Measurements from ENCODE around the gene LSS. TPM values are rescaled to one million over a fixed set of nuclear protein-coding genes. Genes with fewer than 3 reads are reported as not detected.

Gene LSS
- total RNA-seq, 4 donors from 2014 or later: 53.2 to 75.2 (median 62.3) TPM

DNA sequence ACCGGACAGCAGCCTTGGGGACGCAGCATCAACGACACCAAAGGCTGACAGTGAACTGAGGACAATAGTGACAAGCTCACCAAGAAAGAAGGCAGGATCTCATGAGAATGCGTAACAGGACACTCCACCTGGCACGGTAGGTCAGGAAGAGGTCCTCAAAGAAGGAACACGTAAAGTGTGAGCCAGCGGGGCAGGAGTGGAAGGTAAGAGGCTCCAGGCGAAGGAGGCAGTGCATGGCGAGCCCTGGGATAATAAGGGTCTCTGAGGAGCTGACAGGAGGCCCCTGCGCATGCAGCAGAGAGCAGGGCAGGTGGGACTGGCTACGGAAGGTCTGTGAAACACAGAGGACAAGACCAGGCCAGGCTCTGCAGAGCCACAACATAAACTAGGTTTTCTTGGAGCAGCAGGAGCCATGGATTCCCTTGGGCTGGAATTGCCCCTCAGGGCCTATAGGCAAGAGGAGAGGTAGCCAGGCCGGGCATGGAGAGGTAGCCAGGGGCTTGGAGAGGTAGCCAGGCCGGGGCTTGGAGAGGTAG lies 8.2 kb downstream of the LSS start:
- H3K4me3 ChIP-seq: no peak overlapping the region
- intact Hi-C loops (cut with DNase I; ENCODE audit: low total_unique reads) (no loop called here), in situ Hi-C loops (cut with MboI; ENCODE audit: low pct_ligation_motif_present in 1 of 4, low pct_unique_long_range_greater_than_20kb in 1 of 4, low sequenced_read_pairs in 3 of 4) (no loop called here)
- 95 to 97% methylated on average over 8 to 13 of the region's 13 CpGs for WGBS, 2 donors (ENCODE audit: low coverage in 1 of 2)
- no peaks in the 10 kb centered on the region for H3K9me3 ChIP-seq
- no peak for DNase-seq
- no peaks in the 10 kb centered on the region for H3K4me1 ChIP-seq
- TF ChIP-seq, protein P1, sequence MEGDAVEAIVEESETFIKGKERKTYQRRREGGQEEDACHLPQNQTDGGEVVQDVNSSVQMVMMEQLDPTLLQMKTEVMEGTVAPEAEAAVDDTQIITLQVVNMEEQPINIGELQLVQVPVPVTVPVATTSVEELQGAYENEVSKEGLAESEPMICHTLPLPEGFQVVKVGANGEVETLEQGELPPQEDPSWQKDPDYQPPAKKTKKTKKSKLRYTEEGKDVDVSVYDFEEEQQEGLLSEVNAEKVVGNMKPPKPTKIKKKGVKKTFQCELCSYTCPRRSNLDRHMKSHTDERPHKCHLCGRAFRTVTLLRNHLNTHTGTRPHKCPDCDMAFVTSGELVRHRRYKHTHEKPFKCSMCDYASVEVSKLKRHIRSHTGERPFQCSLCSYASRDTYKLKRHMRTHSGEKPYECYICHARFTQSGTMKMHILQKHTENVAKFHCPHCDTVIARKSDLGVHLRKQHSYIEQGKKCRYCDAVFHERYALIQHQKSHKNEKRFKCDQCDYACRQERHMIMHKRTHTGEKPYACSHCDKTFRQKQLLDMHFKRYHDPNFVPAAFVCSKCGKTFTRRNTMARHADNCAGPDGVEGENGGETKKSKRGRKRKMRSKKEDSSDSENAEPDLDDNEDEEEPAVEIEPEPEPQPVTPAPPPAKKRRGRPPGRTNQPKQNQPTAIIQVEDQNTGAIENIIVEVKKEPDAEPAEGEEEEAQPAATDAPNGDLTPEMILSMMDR (IDR thresholded peaks at IDR 0.05): no peak
- TF ChIP-seq POLR2A (IDR thresholded peaks at IDR 0.05): no peak
- no peak for TF ChIP-seq POLR2AphosphoS5 (IDR thresholded peaks at IDR 0.05)
- TF ChIP-seq EP300 (IDR thresholded peaks at IDR 0.05; ENCODE audit: low read depth): no peak
- peaks cover 0 to 6% (median 0%) of the 10 kb centered on the region in 4 donors for H3K36me3 ChIP-seq
- H3K27me3 ChIP-seq: no peaks in the 10 kb centered on the region
- no peak overlapping the region for H3K27ac ChIP-seq

DNA sequence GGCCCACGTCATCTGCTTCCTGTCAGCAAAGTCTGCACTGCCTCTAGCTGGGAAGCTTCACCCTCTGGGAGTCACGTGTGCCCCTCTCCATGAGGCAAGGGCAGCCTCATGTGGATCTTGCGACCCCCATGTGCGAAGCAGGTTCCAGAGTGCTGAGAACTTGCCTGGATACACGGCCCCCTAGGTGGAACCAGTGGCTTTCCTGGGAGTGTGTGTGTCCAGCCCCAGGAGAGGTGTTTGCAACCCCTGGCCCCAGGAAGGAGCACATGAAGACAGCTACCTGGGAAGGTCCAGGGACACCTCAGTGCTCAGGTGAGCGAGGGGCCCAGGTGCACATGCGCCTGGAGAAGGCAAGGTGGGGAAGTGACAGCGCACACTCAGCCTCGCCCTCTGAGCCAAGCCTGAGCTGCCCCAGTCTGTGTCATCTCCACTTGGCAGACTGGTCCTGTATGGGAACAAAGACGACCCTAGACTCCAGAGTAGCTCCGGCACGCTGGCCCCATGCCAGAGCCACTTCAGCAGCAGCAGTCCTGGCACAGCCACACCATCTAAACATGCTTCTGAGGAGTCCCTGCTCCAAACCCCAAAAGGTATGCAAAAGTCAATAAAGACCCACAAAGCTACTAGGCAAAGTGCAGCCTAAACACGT lies 8.9 kb downstream of the LSS start:
- intact Hi-C loops (cut with DNase I; ENCODE audit: low total_unique reads): no loop called here
- 75% methylated on average over 9 of the region's 13 CpGs; no CpG with 5 or more reads in 1 of the 2 donors for WGBS, 2 donors (ENCODE audit: low coverage in 1 of 2)
- Histone ChIP-seq H3K4me1 (no peaks in the 10 kb centered on the region), H3K27me3 (no peaks in the 10 kb centered on the region), H3K36me3 (peaks cover 0 to 6% (median 0%) of the 10 kb centered on the region in 4 donors), H3K4me3 (no peak overlapping the region), H3K9me3 (no peaks in the 10 kb centered on the region), H3K27ac (no peak overlapping the region)
- TF ChIP-seq POLR2AphosphoS5 (IDR thresholded peaks at IDR 0.05): no peak
- TF ChIP-seq, protein P1 (IDR thresholded peaks at IDR 0.05): no peak
- TF ChIP-seq POLR2A (IDR thresholded peaks at IDR 0.05): no peak
- no peak for TF ChIP-seq EP300 (IDR thresholded peaks at IDR 0.05; ENCODE audit: low read depth)
- no peak for DNase-seq
- in situ Hi-C loops (cut with MboI; ENCODE audit: low pct_ligation_motif_present in 1 of 4, low pct_unique_long_range_greater_than_20kb in 1 of 4, low sequenced_read_pairs in 3 of 4): no loop called here

DNA sequence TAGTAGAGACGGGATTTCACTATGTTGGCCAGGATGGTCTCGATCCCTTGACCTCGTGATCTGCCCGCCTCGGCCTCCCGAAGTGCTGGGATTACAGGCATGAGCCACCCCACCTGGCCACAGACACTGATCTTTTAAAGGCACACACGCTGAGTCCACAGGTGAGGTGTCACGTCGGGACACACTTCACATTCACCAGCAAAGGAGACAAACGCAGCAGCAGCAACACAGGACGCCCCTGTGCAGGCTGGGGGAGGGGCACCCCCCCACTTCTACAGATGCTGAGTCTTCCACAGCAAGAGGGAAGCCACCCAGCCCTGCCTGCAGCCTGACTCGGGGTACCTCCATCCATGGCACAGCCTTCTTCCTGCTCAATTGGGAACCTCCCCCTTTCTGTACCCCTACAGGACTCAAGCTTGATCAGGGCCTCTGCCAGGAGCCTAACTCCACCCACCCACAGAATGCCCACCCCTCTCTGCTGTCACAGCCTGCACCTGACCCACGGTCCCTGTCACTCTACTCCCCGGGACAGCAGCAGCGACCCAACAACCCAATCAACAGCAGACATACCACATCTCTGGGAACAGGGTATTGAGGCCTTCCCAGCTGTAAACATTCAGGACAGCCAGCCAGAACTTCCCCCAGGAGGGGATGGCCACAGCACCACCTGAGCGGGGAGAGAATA lies 9.5 kb downstream of the LSS start:
- H3K4me1 ChIP-seq: no peaks in the 10 kb centered on the region
- TF ChIP-seq POLR2A (IDR thresholded peaks at IDR 0.05) (no peak), POLR2AphosphoS5 (IDR thresholded peaks at IDR 0.05) (no peak), EP300 (IDR thresholded peaks at IDR 0.05; ENCODE audit: low read depth) (no peak)
- TF ChIP-seq, protein P1 (IDR thresholded peaks at IDR 0.05): no peak
- no peak overlapping the region for H3K4me3 ChIP-seq
- 94% methylated on average over 15 of the region's 16 CpGs; no CpG with 5 or more reads in 1 of the 2 donors for WGBS, 2 donors (ENCODE audit: low coverage in 1 of 2)
- in situ Hi-C loops (cut with MboI; ENCODE audit: low pct_ligation_motif_present in 1 of 4, low pct_unique_long_range_greater_than_20kb in 1 of 4, low sequenced_read_pairs in 3 of 4): no loop called here
- no peak overlapping the region for H3K27ac ChIP-seq
- H3K36me3 ChIP-seq: peaks cover 0 to 7% (median 0%) of the 10 kb centered on the region in 4 donors
- DNase-seq: no peak
- no peaks in the 10 kb centered on the region for H3K9me3 ChIP-seq
- H3K27me3 ChIP-seq: no peaks in the 10 kb centered on the region
- intact Hi-C loops (cut with DNase I; ENCODE audit: low total_unique reads): no loop called here

DNA sequence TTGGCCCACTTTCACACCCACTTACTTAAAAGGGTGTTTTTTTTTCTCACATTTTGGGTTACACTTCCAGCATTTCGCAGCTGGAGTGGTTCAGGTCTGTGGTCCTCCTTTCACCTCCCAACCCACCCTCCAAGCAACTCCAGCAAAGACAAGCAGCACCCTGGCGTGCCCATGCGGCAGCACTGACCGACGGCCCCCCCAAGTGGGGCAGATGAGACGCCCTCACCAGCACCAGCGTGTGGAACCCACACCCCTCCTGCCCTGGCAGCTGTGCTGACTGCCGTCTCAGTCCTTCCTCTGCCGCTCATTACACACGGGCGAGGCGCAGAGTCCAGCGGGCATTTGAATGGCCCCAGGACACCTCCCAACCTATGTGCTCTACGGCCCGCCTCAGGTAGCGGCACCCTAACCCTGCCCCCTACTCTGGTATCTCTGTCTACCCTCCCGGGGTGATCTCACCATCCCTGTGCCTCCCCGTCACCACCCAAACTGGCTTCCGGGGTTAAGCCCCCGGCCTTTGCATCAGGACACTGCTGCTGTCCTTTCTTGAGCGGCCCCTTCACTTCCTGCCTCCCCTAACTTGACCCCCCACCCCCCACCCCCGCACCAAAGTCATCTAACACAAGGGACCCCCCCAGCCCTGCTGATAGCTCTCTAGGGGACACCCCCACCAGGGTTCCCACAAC lies 10.9 kb downstream of the LSS start:
- TF ChIP-seq, protein P1 (IDR thresholded peaks at IDR 0.05): no peak
- TF ChIP-seq POLR2A (IDR thresholded peaks at IDR 0.05) (no peak), EP300 (IDR thresholded peaks at IDR 0.05; ENCODE audit: low read depth) (no peak), POLR2AphosphoS5 (IDR thresholded peaks at IDR 0.05) (no peak)
- intact Hi-C loops (cut with DNase I; ENCODE audit: low total_unique reads) (no loop called here), in situ Hi-C loops (cut with MboI; ENCODE audit: low pct_ligation_motif_present in 1 of 4, low pct_unique_long_range_greater_than_20kb in 1 of 4, low sequenced_read_pairs in 3 of 4) (no loop called here)
- no peak overlapping the region for H3K27ac ChIP-seq
- no peak overlapping the region for H3K4me3 ChIP-seq
- no peaks in the 10 kb centered on the region for H3K9me3 ChIP-seq
- DNase-seq: no peak
- 80 to 89% methylated on average over 2 to 22 of the region's 22 CpGs for WGBS, 2 donors (ENCODE audit: low coverage in 1 of 2)
- peaks cover 0 to 9% (median 0%) of the 10 kb centered on the region in 4 donors for H3K36me3 ChIP-seq
- H3K27me3 ChIP-seq: no peaks in the 10 kb centered on the region
- no peaks in the 10 kb centered on the region for H3K4me1 ChIP-seq

Measured in transverse colon (tissue), 4 donors.